KG1 (cell line): ENCODE data around the gene PDE4DIP.
"Not testable (repeated sequence)": the region's sequence is repeated elsewhere in the genome, so short reads cannot be mapped to it uniquely, and the experiment has no call there.

Source experiments
- DNase-seq: peaks from one replicate; lab custom pipeline; 2025; lab: John Stamatoyannopoulos, UW

The PDE4DIP gene

GRCh38 chr1:148844220-148844619 lies at the start of gene PDE4DIP:
Gene PDE4DIP, plus strand, starts transcription at chr1:148844428. Its CDS starts 347 bp downstream, at chr1:148844775.
- DNase-seq: not testable (repeated sequence)

GRCh38 chr1:148808268-148808928 lies 35.8 kb upstream of the PDE4DIP start:
- not testable (repeated sequence) for DNase-seq

- not testable (repeated sequence) for DNase-seq
These were observed 35.3 kb upstream of the PDE4DIP start for GRCh38 chr1:148808929-148809283.

- not testable (repeated sequence) for DNase-seq
These were observed 22.0 kb upstream of the PDE4DIP start for GRCh38 chr1:148822180-148822579.

- not testable (repeated sequence) for DNase-seq
These were observed 20.4 kb upstream of the PDE4DIP start for GRCh38 chr1:148823822-148824221.

- not testable (repeated sequence) for DNase-seq
These were observed 19.2 kb upstream of the PDE4DIP start for GRCh38 chr1:148825029-148825428.

- not testable (repeated sequence) for DNase-seq
These were observed 15.7 kb upstream of the PDE4DIP start for GRCh38 chr1:148828531-148828930.

GRCh38 chr1:148828962-148829361 lies 15.3 kb upstream of the PDE4DIP start:
- DNase-seq: not testable (repeated sequence)

- DNase-seq: not testable (repeated sequence)
These were observed 14.9 kb upstream of the PDE4DIP start for GRCh38 chr1:148829365-148829764.

GRCh38 chr1:148841262-148841661 lies 3.0 kb upstream of the PDE4DIP start:
- DNase-seq: not testable (repeated sequence)

GRCh38 chr1:148844651-148845050 lies 423 bp downstream of the PDE4DIP start:
- DNase-seq: not testable (repeated sequence)

- DNase-seq: not testable (repeated sequence)
These were observed 840 bp downstream of the PDE4DIP start for GRCh38 chr1:148845068-148845467.

- not testable (repeated sequence) for DNase-seq
These were observed 6.1 kb downstream of the PDE4DIP start for GRCh38 chr1:148850347-148850746.

GRCh38 chr1:148850840-148851239 lies 6.6 kb downstream of the PDE4DIP start:
- DNase-seq: not testable (repeated sequence)

GRCh38 chr1:148851684-148852083 lies 7.5 kb downstream of the PDE4DIP start:
- DNase-seq: not testable (repeated sequence)

GRCh38 chr1:148853363-148853762 lies 9.1 kb downstream of the PDE4DIP start:
- not testable (repeated sequence) for DNase-seq

- not testable (repeated sequence) for DNase-seq
These were observed 9.8 kb downstream of the PDE4DIP start for GRCh38 chr1:148854063-148854462.

GRCh38 chr1:148855367-148855766 lies 11.1 kb downstream of the PDE4DIP start:
- not testable (repeated sequence) for DNase-seq

GRCh38 chr1:148860049-148860448 lies 15.8 kb downstream of the PDE4DIP start:
- DNase-seq: not testable (repeated sequence)

- not testable (repeated sequence) for DNase-seq
These were observed 16.5 kb downstream of the PDE4DIP start for GRCh38 chr1:148860579-148861259.

GRCh38 chr1:148862590-148862989 lies 18.4 kb downstream of the PDE4DIP start:
- not testable (repeated sequence) for DNase-seq

- not testable (repeated sequence) for DNase-seq
These were observed 24.9 kb downstream of the PDE4DIP start for GRCh38 chr1:148868924-148869633.

GRCh38 chr1:148869634-148869961 lies 25.4 kb downstream of the PDE4DIP start:
- DNase-seq: not testable (repeated sequence)
